Astrocyte of the cerebellum (primary cell): ENCODE measurements around the gene PADI2.

ENCODE experiments used
- DNase-seq: peaks from one replicate; pipeline ENCODE4 v3.0.0-alpha.2; 2011; ENCODE audit warnings: low read depth
- H3K4me3 ChIP-seq: 2 replicates; pipeline ENCODE4 v1.5.1; 2011; ENCODE audit warnings: mild to moderate bottlenecking, low read depth, low read length, moderate library complexity
- CTCF ChIP-seq: IDR thresholded peaks from 2 replicates; pipeline ENCODE4 v1.5.1; 2012; ENCODE audit warnings: low read length, low read depth, moderate library complexity, mild to moderate bottlenecking; ENCODE audit errors: missing control alignments
- in situ Hi-C: cut with HindIII; loops from 2 replicates; pipeline ENCODE4 v1.10.0; 2017; ENCODE audit warnings: low sequenced_read_pairs

PADI2 gene

GRCh38 chr1:17119076-17119772 lies at the start of gene PADI2:
PADI2 (minus strand) TSS chr1:17119451; CDS start chr1:17119371, 80 bp downstream.
- in situ Hi-C loops: no loop called here
- H3K4me3 ChIP-seq: peak within 1 kb of the TSS; percentile 53
- no peak for TF ChIP-seq CTCF
- no peak for DNase-seq

GRCh38 chr1:17168091-17168876 lies 49.0 kb upstream of the PADI2 start:
- TF ChIP-seq CTCF: no peak
- in situ Hi-C loops: no loop called here
- no peak overlapping the region for H3K4me3 ChIP-seq
- peak; percentile 74 for DNase-seq

- DNase-seq: no peak
- H3K4me3 ChIP-seq: no peak overlapping the region
- in situ Hi-C loops: no loop called here
- no peak for TF ChIP-seq CTCF
Measured at GRCh38 chr1:17167786-17168090, 48.5 kb upstream of the PADI2 start.

- DNase-seq: peak; percentile 24
- H3K4me3 ChIP-seq: no peak overlapping the region
- in situ Hi-C loops: no loop called here
- no peak for TF ChIP-seq CTCF
Measured at GRCh38 chr1:17167041-17167785, 48.0 kb upstream of the PADI2 start.

GRCh38 chr1:17165823-17166222 lies 46.6 kb upstream of the PADI2 start:
- H3K4me3 ChIP-seq: no peak overlapping the region
- DNase-seq: no peak
- in situ Hi-C loops: no loop called here
- no peak for TF ChIP-seq CTCF

- no peak overlapping the region for H3K4me3 ChIP-seq
- no peak for TF ChIP-seq CTCF
- in situ Hi-C loops: no loop called here
- DNase-seq: no peak
Measured at GRCh38 chr1:17163789-17164666, 44.8 kb upstream of the PADI2 start.
